GM18520 (cell line): ENCODE data around the gene NDOR1.

ENCODE experiments used
- ATAC-seq: cut with Tn5 transposase; IDR thresholded peaks from one replicate; pipeline ENCODE4 v1.9.1; 2021; ENCODE audit not compliant: unreplicated experiment

Gene NDOR1

GRCh38 chr9:137198051-137198901 is 7.2 kb upstream of the NDOR1 start:
- no peak for ATAC-seq

GRCh38 chr9:137198902-137199283 is 6.6 kb upstream of the NDOR1 start:
- ATAC-seq: no peak

GRCh38 chr9:137199411-137200121 is 5.9 kb upstream of the NDOR1 start:
- no peak for ATAC-seq

- peak; percentile 88 for ATAC-seq
Observed at GRCh38 chr9:137200311-137201204, 4.9 kb upstream of the NDOR1 start, which contains the start of gene TPRN. TPRN (minus strand) TSS chr9:137200741; CDS start chr9:137200711, 30 bp downstream.

- no peak for ATAC-seq
Observed at GRCh38 chr9:137201205-137201868, 4.2 kb upstream of the NDOR1 start.

- no peak for ATAC-seq
Observed at GRCh38 chr9:137202966-137203365, 2.5 kb upstream of the NDOR1 start.

- ATAC-seq: no peak
Observed at GRCh38 chr9:137204731-137205125, 772 bp upstream of the NDOR1 start.

- ATAC-seq: no peak
Observed at GRCh38 chr9:137206602-137207001, 1.1 kb downstream of the NDOR1 start.

- ATAC-seq: no peak
Observed at GRCh38 chr9:137211532-137211931, 6.0 kb downstream of the NDOR1 start.

- no peak for ATAC-seq
Observed at GRCh38 chr9:137212520-137212919, 7.0 kb downstream of the NDOR1 start.

- ATAC-seq: no peak
Observed at GRCh38 chr9:137213160-137214060, 7.9 kb downstream of the NDOR1 start.

- no peak for ATAC-seq
Observed at GRCh38 chr9:137214620-137215019, 9.1 kb downstream of the NDOR1 start.

- ATAC-seq: no peak
Observed at GRCh38 chr9:137215196-137215986, 9.9 kb downstream of the NDOR1 start.

- ATAC-seq: no peak
Observed at GRCh38 chr9:137216188-137216965, 10.9 kb downstream of the NDOR1 start.

GRCh38 chr9:137217276-137218211 is 12.0 kb downstream of the NDOR1 start:
- no peak for ATAC-seq

GRCh38 chr9:137218212-137218753 is 12.8 kb downstream of the NDOR1 start:
- no peak for ATAC-seq
